Measurements from ENCODE around the gene MSH3. TPM values are rescaled to one million over a fixed set of nuclear protein-coding genes. Genes with fewer than 3 reads are reported as not detected.

The MSH3 gene
- total RNA-seq (10 to 100 TPM in 8 of 10 donors, 1 to 10 TPM in 2; 8.0 to 15.1 (median 12.0) TPM), polyA plus RNA-seq (1 to 10 TPM; 2.6 TPM)
- long read RNA-seq, donor 1, full-length matches to known transcripts = 2 of 11 reads
- long read RNA-seq, donor 1, partial matches to known transcripts = 8 of 11 reads
- long read RNA-seq, donor 1, other reads (novel, unspliced or antisense) = 1 of 11 reads
- long read RNA-seq, donor 2, full-length matches to known transcripts = 5 of 10 reads
- long read RNA-seq, donor 2, partial matches to known transcripts = 4 of 10 reads
- long read RNA-seq, donor 2, other reads (novel, unspliced or antisense) = 1 of 10 reads
- long read RNA-seq, donor 3, full-length matches to known transcripts = 1 of 12 reads
- long read RNA-seq, donor 3, partial matches to known transcripts = 11 of 12 reads
- long read RNA-seq, donor 3, other reads (novel, unspliced or antisense) = 0 of 12 reads

DNA sequence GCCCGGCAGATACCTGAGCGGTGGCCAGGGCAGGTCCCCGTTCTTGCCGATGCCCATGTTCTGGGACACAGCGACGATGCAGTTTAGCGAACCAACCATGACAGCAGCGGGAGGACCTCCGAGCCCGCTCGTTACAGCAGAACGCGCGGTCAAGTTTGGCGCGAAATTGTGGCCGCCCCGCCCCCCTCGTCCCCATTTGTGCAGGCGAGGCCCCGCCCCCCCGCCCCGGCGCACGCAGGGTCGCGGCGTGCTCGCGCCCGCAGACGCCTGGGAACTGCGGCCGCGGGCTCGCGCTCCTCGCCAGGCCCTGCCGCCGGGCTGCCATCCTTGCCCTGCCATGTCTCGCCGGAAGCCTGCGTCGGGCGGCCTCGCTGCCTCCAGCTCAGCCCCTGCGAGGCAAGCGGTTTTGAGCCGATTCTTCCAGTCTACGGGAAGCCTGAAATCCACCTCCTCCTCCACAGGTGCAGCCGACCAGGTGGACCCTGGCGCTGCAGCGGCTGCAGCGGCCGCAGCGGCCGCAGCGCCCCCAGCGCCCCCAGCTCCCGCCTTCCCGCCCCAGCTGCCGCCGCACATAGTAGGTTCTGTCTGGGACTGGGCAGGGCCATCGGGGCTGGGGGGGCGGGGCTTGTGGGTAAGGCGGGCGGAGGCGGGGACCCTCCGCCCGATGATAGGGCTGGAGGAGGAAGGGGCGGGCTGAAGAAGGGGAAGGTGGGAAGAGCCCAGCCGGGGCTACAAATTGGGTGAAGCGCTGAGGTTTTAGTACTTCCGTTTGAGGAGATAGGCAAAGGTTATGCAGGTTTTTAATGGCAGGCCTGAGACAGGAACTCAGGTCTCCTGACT is at the start of gene MSH3, which contains the start of gene DHFR:
MSH3 (plus strand) TSS at position 262 of the 840 bp plus-strand sequence; CDS start at position 338, 76 bp downstream.
DHFR (minus strand) TSS at position 593 of the 840 bp plus-strand sequence; CDS start at position 99, 494 bp downstream.
- 0 to 1% methylated on average over 70 to 72 of the region's 74 CpGs for WGBS, 2 donors
- ATAC-seq = peak; percentile 43 to 74 (median 62)
- Histone ChIP-seq H3K9me3 (no peaks in the 10 kb centered on the region), H3K4me1 (peaks cover 0 to 27% (median 18%) of the 10 kb centered on the region in 9 donors), H3K27ac (peak within 1 kb of the TSS; percentile 88 to 99 (median 97)), H3K36me3 (peaks cover 0 to 38% (median 20%) of the 10 kb centered on the region in 9 donors), H3K27me3 (no peaks in the 10 kb centered on the region), H3K4me3 (peak within 1 kb of the TSS; percentile 69 to 100 (median 94))
- intact Hi-C loops (cut with DNase I) = loop anchor here in 1 of 10 donors (10.0 kb wide), 1 partner anchor 170 kb away; the partner anchor contains the start of gene FAM151B
- TF ChIP-seq, protein P1, sequence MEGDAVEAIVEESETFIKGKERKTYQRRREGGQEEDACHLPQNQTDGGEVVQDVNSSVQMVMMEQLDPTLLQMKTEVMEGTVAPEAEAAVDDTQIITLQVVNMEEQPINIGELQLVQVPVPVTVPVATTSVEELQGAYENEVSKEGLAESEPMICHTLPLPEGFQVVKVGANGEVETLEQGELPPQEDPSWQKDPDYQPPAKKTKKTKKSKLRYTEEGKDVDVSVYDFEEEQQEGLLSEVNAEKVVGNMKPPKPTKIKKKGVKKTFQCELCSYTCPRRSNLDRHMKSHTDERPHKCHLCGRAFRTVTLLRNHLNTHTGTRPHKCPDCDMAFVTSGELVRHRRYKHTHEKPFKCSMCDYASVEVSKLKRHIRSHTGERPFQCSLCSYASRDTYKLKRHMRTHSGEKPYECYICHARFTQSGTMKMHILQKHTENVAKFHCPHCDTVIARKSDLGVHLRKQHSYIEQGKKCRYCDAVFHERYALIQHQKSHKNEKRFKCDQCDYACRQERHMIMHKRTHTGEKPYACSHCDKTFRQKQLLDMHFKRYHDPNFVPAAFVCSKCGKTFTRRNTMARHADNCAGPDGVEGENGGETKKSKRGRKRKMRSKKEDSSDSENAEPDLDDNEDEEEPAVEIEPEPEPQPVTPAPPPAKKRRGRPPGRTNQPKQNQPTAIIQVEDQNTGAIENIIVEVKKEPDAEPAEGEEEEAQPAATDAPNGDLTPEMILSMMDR (IDR thresholded peaks at IDR 0.05) = peak in 5 of 9 donors; percentile 5 to 50 (median 38)
- peak; percentile 87 to 90 for DNase-seq

GRCh38 chr5:80607343-80607742 is 47.1 kb upstream of the MSH3 start:
- TF ChIP-seq, protein P1 (IDR thresholded peaks at IDR 0.05) = no peak
- no peaks in the 10 kb centered on the region for H3K36me3 ChIP-seq
- no peak for ATAC-seq
- no peaks in the 10 kb centered on the region for H3K27me3 ChIP-seq
- intact Hi-C loops (cut with DNase I) = no loop called here
- no peak overlapping the region for H3K27ac ChIP-seq
- no peak for DNase-seq
- H3K4me3 ChIP-seq = no peak overlapping the region
- peaks cover 0 to 21% (median 0%) of the 10 kb centered on the region in 11 donors for H3K9me3 ChIP-seq
- no peaks in the 10 kb centered on the region for H3K4me1 ChIP-seq

DNA sequence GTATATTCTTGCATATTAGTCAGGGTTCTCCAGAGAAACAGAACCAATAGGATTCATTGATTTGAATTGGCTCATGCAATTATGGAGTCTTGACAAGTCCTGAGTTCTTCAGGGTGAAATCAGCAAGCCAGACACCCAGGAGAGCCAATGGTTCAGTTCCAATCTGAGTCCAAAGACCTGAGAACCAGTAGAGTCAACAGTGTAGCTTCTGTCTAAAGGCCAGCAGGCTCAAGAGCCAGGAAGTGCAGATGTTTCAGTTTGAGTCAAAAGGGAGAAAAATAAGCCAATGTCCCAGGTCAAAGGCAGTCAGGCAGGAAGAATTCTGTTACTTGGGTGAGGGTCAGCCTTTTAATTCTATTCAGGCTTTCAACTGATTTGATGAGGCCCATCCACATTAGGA is 46.6 kb upstream of the MSH3 start:
- DNase-seq = no peak
- H3K4me3 ChIP-seq = no peak overlapping the region
- H3K9me3 ChIP-seq = peaks cover 0 to 21% (median 0%) of the 10 kb centered on the region in 11 donors
- no peaks in the 10 kb centered on the region for H3K4me1 ChIP-seq
- TF ChIP-seq, protein P1 (IDR thresholded peaks at IDR 0.05) = no peak
- no peak for ATAC-seq
- H3K27ac ChIP-seq = no peak overlapping the region
- H3K27me3 ChIP-seq = no peaks in the 10 kb centered on the region
- intact Hi-C loops (cut with DNase I) = no loop called here
- H3K36me3 ChIP-seq = no peaks in the 10 kb centered on the region

- H3K27me3 ChIP-seq = no peaks in the 10 kb centered on the region
- ATAC-seq (no peak), DNase-seq (no peak)
- 96 to 97% methylated on average over 1 of the region's 1 CpG for WGBS, 2 donors
- TF ChIP-seq, protein P1 (IDR thresholded peaks at IDR 0.05) = no peak
- H3K9me3 ChIP-seq = peaks cover 0 to 21% (median 0%) of the 10 kb centered on the region in 11 donors
- H3K36me3 ChIP-seq = no peaks in the 10 kb centered on the region
- H3K27ac ChIP-seq = no peak overlapping the region
- no peak overlapping the region for H3K4me3 ChIP-seq
- intact Hi-C loops (cut with DNase I) = no loop called here
- H3K4me1 ChIP-seq = no peaks in the 10 kb centered on the region
Observed at GRCh38 chr5:80608731-80609130, 45.7 kb upstream of the MSH3 start.

All from heart right ventricle (tissue), 16 donors.